ENCODE results near the gene CNBP. TPM values are rescaled to one million over a fixed set of nuclear protein-coding genes. Genes with fewer than 3 reads are reported as not detected.

Gene CNBP
- total RNA-seq, 6 experiments from 2014 or later, result 229 to 242 (median 240) TPM

DNA sequence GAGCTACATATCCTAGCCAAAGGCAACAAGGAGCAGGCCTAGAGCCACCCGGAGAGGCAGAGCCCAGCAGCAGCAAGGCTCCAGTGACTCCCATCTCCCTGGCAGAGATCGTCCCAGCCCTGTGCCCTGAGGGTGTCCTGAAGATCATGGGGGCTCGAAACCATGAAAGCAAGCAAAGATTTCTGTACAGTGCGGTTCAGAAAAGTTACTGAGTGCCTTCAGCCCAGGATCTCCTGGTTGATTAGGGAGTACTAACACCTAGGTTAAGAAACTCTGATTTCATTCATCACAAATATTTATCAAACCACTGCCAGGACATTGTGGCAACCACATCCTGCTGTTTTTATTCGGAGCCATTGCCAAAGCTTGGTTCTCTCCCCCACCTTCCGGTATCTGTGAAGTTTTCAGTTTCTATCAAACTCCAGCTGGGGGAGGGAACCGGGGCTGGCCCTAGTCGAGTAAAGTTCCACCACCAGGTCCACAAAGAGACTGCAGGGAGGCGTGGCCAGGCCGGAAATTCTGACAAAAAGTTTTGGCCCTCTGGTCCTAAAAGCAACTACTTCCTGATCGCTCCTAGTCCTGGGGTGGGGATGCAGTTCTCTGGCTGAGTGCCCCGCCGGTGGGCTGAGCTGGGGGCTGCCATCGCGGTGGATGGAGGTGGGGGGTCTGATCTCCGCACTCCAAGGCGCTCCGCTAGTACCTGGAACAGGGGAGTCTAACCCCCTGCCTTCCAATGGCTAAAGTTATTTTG lies 63.3 kb downstream of the CNBP start:
- Mint-ChIP-seq H3K27me3 (ENCODE audit: insufficient read depth) (no peaks in the 10 kb centered on the region; the same call in 1 of the 2 replicates), H3K4me1 (ENCODE audit: low read depth) (peaks cover 57% of the 10 kb centered on the region), H3K4me3 (peak overlapping the region; percentile 91), H3K9me3 (no peaks in the 10 kb centered on the region), H3K36me3 (ENCODE audit: low read depth) (no peaks in the 10 kb centered on the region; the same call in 1 of the 2 replicates), H3K27ac (peak overlapping the region; percentile 87)
- peak; percentile 90 for DNase-seq
- TF ChIP-seq, protein P1, sequence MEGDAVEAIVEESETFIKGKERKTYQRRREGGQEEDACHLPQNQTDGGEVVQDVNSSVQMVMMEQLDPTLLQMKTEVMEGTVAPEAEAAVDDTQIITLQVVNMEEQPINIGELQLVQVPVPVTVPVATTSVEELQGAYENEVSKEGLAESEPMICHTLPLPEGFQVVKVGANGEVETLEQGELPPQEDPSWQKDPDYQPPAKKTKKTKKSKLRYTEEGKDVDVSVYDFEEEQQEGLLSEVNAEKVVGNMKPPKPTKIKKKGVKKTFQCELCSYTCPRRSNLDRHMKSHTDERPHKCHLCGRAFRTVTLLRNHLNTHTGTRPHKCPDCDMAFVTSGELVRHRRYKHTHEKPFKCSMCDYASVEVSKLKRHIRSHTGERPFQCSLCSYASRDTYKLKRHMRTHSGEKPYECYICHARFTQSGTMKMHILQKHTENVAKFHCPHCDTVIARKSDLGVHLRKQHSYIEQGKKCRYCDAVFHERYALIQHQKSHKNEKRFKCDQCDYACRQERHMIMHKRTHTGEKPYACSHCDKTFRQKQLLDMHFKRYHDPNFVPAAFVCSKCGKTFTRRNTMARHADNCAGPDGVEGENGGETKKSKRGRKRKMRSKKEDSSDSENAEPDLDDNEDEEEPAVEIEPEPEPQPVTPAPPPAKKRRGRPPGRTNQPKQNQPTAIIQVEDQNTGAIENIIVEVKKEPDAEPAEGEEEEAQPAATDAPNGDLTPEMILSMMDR (IDR thresholded peaks at IDR 0.05), result peak; percentile 41

DNA sequence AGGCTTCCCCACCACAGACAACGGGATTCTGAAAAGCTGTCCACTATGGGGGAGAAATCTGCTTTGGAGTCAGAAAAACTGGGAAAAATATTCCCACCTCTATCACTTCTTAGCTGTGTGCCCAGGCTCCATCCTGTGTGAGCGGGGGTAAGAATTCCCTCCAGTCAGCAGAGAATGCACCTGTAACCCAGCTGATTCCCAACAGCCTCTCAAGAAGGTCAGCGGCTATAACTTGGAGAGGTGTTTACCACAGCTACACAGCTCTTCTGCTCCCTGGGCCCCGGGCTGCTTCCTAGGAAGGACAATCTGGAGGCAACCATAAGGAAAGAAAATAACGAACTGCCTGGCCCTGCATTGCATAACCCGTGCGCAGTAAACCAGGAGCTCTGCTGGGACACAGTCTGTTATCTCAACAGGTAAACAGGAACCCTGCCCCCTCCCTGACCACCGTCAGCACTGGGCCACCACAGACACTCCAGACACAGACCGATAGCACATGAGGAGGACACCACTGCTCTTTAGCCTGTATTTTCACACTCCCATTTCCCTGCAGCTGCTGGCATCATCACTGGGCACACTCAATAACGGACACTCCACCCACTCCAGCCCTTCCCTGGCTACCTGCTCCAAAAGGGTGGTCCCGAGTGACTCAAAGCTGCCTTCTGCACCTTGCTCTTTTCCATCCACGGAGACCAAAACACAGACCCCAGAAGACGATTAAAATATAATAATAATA lies 64.2 kb downstream of the CNBP start:
- H3K36me3 Mint-ChIP-seq (ENCODE audit: low read depth), result no peaks in the 10 kb centered on the region; the same call in 1 of the 2 replicates
- no peaks in the 10 kb centered on the region for H3K9me3 Mint-ChIP-seq
- peak overlapping the region; percentile 87 for H3K27ac Mint-ChIP-seq
- peak overlapping the region; percentile 91 for H3K4me3 Mint-ChIP-seq
- no peaks in the 10 kb centered on the region; the same call in 1 of the 2 replicates for H3K27me3 Mint-ChIP-seq (ENCODE audit: insufficient read depth)
- peaks cover 57% of the 10 kb centered on the region for H3K4me1 Mint-ChIP-seq (ENCODE audit: low read depth)
- no peak for DNase-seq
- TF ChIP-seq, protein P1 (IDR thresholded peaks at IDR 0.05), result no peak

DNA sequence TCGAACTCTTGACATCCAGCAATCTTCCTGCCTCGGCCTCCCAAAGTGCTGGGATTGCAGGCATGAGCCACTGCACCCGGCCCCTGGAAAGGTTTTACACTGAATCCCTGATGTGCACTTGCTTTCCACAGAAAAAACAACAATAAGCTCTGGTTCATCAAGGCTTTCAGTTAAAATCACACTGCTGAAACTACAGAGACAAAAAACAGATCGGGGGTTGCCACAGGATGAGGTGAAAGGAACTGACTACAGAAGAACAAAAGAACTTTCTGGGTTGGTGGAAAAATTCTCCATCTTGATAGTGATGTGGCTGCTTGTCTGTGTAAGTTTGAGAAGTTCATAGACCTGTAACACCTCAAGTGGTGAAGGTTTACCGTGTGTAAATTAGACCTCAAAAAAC lies 65.0 kb downstream of the CNBP start:
- Mint-ChIP-seq H3K27me3 (ENCODE audit: insufficient read depth) (no peaks in the 10 kb centered on the region; the same call in 1 of the 2 replicates), H3K36me3 (ENCODE audit: low read depth) (no peaks in the 10 kb centered on the region; the same call in 1 of the 2 replicates), H3K4me3 (peak overlapping the region; percentile 91), H3K9me3 (no peaks in the 10 kb centered on the region), H3K27ac (no peak overlapping the region), H3K4me1 (ENCODE audit: low read depth) (peaks cover 56% of the 10 kb centered on the region)
- TF ChIP-seq, protein P1 (IDR thresholded peaks at IDR 0.05), result no peak
- no peak for DNase-seq

Other genes with a start within 250 kb of the CNBP start
- not detected for gene CFAP92, start 189.8 kb downstream of the CNBP start, total RNA-seq (2021; fragmentation: NEBNext Ultra II Directional; extraction: Animal tissue kit (Norgen Biotek cat#: 25700))
- not detected for gene EFCC1, start 182.6 kb downstream of the CNBP start, total RNA-seq (2021; fragmentation: NEBNext Ultra II Directional; extraction: Animal tissue kit (Norgen Biotek cat#: 25700))
- gene GP9, start 123.1 kb downstream of the CNBP start, total RNA-seq (2021; fragmentation: NEBNext Ultra II Directional; extraction: Animal tissue kit (Norgen Biotek cat#: 25700)), result not detected
- 10 to 100 TPM; 17.1 to 28.0 (median 22.0) TPM for gene RAB43, start 62.1 kb downstream of the CNBP start, total RNA-seq (2021; fragmentation: NEBNext Ultra II Directional; extraction: Animal tissue kit (Norgen Biotek cat#: 25700))
- 10 to 100 TPM; 34.6 to 50.6 (median 42.2) TPM for gene ISY1, start 22.8 kb downstream of the CNBP start, total RNA-seq (2021; fragmentation: NEBNext Ultra II Directional; extraction: Animal tissue kit (Norgen Biotek cat#: 25700))
- 100 to 1,000 TPM; 316 to 393 (median 342) TPM for gene COPG1, start 65.7 kb upstream of the CNBP start, total RNA-seq (2021; fragmentation: NEBNext Ultra II Directional; extraction: Animal tissue kit (Norgen Biotek cat#: 25700))
- gene HMCES, start 95.0 kb upstream of the CNBP start, total RNA-seq (2021; fragmentation: NEBNext Ultra II Directional; extraction: Animal tissue kit (Norgen Biotek cat#: 25700)), result 10 to 100 TPM; 28.3 to 33.9 (median 31.4) TPM
- under 1 TPM in 5 of 6 experiments, not detected in 1; 0.09 to 0.14 (median 0.12) TPM for gene EFCAB12, start 244.7 kb upstream of the CNBP start, total RNA-seq (2021; fragmentation: NEBNext Ultra II Directional; extraction: Animal tissue kit (Norgen Biotek cat#: 25700))